NAMALWA (cell line): ENCODE results near the gene EVA1C.
"Not testable (repeated sequence)": the region's sequence is repeated elsewhere in the genome, so short reads cannot be mapped to it uniquely, and the experiment has no call there.

Source experiments
- DNase-seq: peaks from one replicate; pipeline ENCODE4 v3.0.0-alpha.2; 2015; ENCODE audit warnings: low spot score

The EVA1C gene

GRCh38 chr21:32390537-32391224 is 21.8 kb upstream of the EVA1C start:
- DNase-seq, result not testable (repeated sequence)

GRCh38 chr21:32391755-32392154 is 20.8 kb upstream of the EVA1C start:
- DNase-seq, result no peak

- DNase-seq, result no peak
Measured at GRCh38 chr21:32392299-32392879, 20.1 kb upstream of the EVA1C start.

- peak; percentile 90 for DNase-seq
Measured at GRCh38 chr21:32392880-32393676, 19.4 kb upstream of the EVA1C start, which contains the start of gene URB1. Gene URB1, minus strand, starts transcription at chr21:32393012. Its CDS starts 102 bp downstream, at chr21:32392910.

GRCh38 chr21:32393677-32394001 is 18.9 kb upstream of the EVA1C start:
- no peak for DNase-seq

GRCh38 chr21:32403201-32403777 is 9.2 kb upstream of the EVA1C start:
- DNase-seq, result peak; percentile 83

GRCh38 chr21:32406405-32406804 is 6.1 kb upstream of the EVA1C start:
- DNase-seq, result no peak

GRCh38 chr21:32410291-32410690 is 2.2 kb upstream of the EVA1C start:
- no peak for DNase-seq

GRCh38 chr21:32410916-32411315 is 1.6 kb upstream of the EVA1C start:
- DNase-seq, result no peak

- no peak for DNase-seq
Measured at GRCh38 chr21:32411350-32412161, 950 bp upstream of the EVA1C start.

- no peak for DNase-seq
Measured at GRCh38 chr21:32413015-32413504, 554 bp downstream of the EVA1C start.

- DNase-seq, result no peak
Measured at GRCh38 chr21:32413697-32414578, 1.4 kb downstream of the EVA1C start.

- DNase-seq, result no peak
Measured at GRCh38 chr21:32414579-32415358, 2.3 kb downstream of the EVA1C start.

GRCh38 chr21:32415451-32416398 is 3.2 kb downstream of the EVA1C start:
- no peak for DNase-seq

- DNase-seq, result no peak
Measured at GRCh38 chr21:32418146-32418545, 5.6 kb downstream of the EVA1C start.

- DNase-seq, result no peak
Measured at GRCh38 chr21:32422064-32422463, 9.6 kb downstream of the EVA1C start.

GRCh38 chr21:32423320-32424190 is 11.0 kb downstream of the EVA1C start:
- no peak for DNase-seq

- DNase-seq, result no peak
Measured at GRCh38 chr21:32424191-32424535, 11.7 kb downstream of the EVA1C start.
